Coronary artery (tissue), 2 donors: ENCODE measurements around the gene CHRNA4.

Experiments
- DNase-seq: peaks from one replicate; pipeline ENCODE4 v3.0.0-alpha.2; 2017; ENCODE audit warnings: low spot score
- H3K27ac ChIP-seq, 2 donors: fragments of 200-600 bp; sonication (generic); one replicate each; pipeline ENCODE4 v1.5.1; 2016 to 2019
- H3K4me3 ChIP-seq: fragments of 200-600 bp; sonication (generic); 2 replicates; pipeline ENCODE4 v1.5.1; 2016; ENCODE audit warnings: mild to moderate bottlenecking, moderate library complexity
- CTCF ChIP-seq: fragments of 200-600 bp; sonication (generic); IDR thresholded peaks from one replicate; pipeline ENCODE4 v1.5.1; 2019; ENCODE audit warnings: antibody characterized with exemption

The CHRNA4 gene

DNA sequence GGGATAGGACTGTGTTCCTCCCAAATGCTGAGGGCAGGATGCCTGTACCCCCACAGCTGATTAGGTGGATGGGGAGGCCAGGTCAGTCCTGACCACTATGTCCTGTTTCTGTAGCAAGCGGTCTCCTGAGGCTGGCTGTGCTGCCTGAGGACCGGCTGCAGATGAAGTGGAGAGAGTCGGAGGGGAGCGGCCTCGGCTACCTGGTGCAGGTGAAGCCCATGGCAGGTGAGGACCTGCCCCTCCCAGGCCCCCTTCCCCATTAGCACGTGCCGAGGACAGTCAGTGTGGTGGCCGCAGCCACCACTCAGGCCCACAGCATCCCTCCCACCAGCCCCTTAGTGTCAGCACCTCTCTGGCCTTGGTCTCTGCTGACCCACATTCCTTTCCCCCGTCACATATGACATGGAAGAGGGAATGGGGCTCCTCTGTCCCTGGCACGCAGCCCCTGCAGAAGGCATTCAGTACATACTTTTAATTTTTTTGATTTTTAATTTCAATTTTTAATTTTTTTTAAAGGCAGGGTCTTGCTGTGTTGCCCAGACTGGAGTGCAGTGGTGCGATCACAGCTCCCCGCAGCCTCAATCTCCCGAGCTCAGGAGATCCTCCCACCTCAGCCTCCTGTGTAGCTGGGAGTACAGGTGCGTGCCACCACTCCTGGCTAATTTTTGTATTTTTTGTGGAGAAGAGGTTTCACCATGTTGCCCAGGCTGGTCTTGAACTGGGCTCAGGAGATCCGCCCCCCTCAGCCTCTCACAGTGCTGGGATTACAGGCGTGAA, 63.2 kb downstream of the CHRNA4 start:
- DNase-seq = no peak
- TF ChIP-seq CTCF = no peak
- Histone ChIP-seq H3K27ac (no peak overlapping the region), H3K4me3 (no peak overlapping the region)

- Histone ChIP-seq H3K27ac (no peak overlapping the region), H3K4me3 (no peak overlapping the region)
- DNase-seq = no peak
- no peak for TF ChIP-seq CTCF
These were observed 63.8 kb downstream of the CHRNA4 start for GRCh38 chr20:63297371-63297781.

GRCh38 chr20:63296531-63297299, 64.4 kb downstream of the CHRNA4 start:
- DNase-seq = no peak
- no peak for TF ChIP-seq CTCF
- no peak overlapping the region for H3K27ac ChIP-seq
- no peak overlapping the region for H3K4me3 ChIP-seq

DNA sequence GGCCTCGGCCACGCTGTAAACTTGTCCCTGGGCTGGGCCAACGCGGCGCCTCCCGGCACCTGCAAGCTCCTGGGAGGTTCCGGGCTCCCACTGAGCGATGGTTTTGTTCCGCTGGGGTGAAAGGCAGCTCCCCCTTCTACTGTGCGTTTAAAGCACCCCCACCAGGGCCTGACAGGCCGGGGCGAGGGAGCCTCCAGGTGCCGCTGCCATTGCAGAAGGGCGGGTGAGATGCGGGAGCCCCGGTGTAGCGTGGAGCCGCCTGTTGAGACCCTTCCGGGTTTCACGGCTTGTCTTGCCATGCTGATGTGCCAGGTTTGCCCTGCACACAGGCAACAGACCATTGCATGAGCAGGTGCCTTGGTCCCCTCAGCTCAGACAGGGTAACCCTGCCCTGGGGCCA, 65.3 kb downstream of the CHRNA4 start:
- no peak overlapping the region for H3K4me3 ChIP-seq
- no peak for TF ChIP-seq CTCF
- DNase-seq = no peak
- H3K27ac ChIP-seq = no peak overlapping the region

- DNase-seq = no peak
- TF ChIP-seq CTCF = no peak
- Histone ChIP-seq H3K4me3 (no peak overlapping the region), H3K27ac (no peak overlapping the region)
These were observed 65.7 kb downstream of the CHRNA4 start for GRCh38 chr20:63295422-63295821.

DNA sequence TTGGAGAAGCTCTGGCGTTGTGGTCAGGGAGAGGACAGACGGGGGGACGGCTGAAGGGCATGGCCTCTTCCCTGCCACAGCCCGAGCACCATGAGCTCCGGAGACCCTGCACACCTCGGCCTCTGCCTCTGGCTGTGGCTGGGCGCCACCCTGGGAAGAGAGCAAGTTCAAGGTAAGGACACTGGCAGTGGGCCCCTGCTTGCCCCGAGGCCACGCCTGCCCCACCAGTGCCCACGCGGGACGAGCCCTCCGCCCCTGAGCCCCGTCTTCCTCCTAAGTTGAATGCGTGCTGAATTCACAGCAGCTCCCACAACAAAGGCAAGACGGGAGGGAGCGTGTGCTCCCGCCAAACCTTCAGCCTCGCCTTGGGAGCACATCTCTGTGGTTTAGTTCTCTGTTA, 66.1 kb downstream of the CHRNA4 start:
- TF ChIP-seq CTCF = no peak
- H3K4me3 ChIP-seq = no peak overlapping the region
- DNase-seq = no peak
- no peak overlapping the region for H3K27ac ChIP-seq

- Histone ChIP-seq H3K4me3 (no peak overlapping the region), H3K27ac (no peak overlapping the region)
- DNase-seq = no peak
- no peak for TF ChIP-seq CTCF
These were observed 66.6 kb downstream of the CHRNA4 start for GRCh38 chr20:63294536-63294900.
